H1 (cell line): ENCODE results near the gene MANSC1. TPM values are rescaled to one million over a fixed set of nuclear protein-coding genes. Genes with fewer than 3 reads are reported as not detected.

ENCODE experiments used
- CTCF ChIA-PET: fragments of 300-600 bp; sonication (Branson Sonifier 250); formaldehyde crosslinking; loops from one replicate; lab custom pipeline; 2021; ENCODE audit not compliant: partially characterized antibody; lab: Charles Lee
- POLR2A ChIA-PET: fragments of 300-600 bp; sonication (Branson Sonifier 250); formaldehyde crosslinking; loops from one replicate; lab custom pipeline; 2021; ENCODE audit warnings: inconsistent platforms; ENCODE audit not compliant: partially characterized antibody; lab: Charles Lee
- DNase-seq, 2 experiments: peaks; one replicate each; pipeline versions ENCODE4 v3.0.0 to v3.0.0-alpha.2; 2010 to 2022; ENCODE audit warnings: low spot score in 2 of 2, low read depth in 1 of 2, mixed read lengths in 1 of 2
- FAIRE-seq: peaks from 2 replicates; lab custom pipeline; 2011; peaks lifted over from hg19 to GRCh38; lab: Jason Lieb, UNC
- H2AFZ ChIP-seq: 2 replicates; pipeline ENCODE4 v1.8.1; 2012; ENCODE audit warnings: low read length, inconsistent platforms
- H2AK5ac ChIP-seq: 2 replicates; pipeline ENCODE4 v1.6.1; 2013; ENCODE audit warnings: low read depth, low read length
- H2BK120ac ChIP-seq: replicated peaks from 2 replicates; pipeline ENCODE3; 2013; ENCODE audit warnings: low read depth, low read length, inconsistent platforms
- H2BK12ac ChIP-seq: 2 replicates; pipeline ENCODE4 v1.6.1; 2013; ENCODE audit warnings: low read depth, low read length
- H2BK15ac ChIP-seq: 2 replicates; pipeline ENCODE4 v1.6.1; 2013; ENCODE audit warnings: low read length
- H2BK20ac ChIP-seq: 2 replicates; pipeline ENCODE4 v1.6.1; 2013; ENCODE audit warnings: low read length
- H2BK5ac ChIP-seq: 2 replicates; pipeline ENCODE4 v1.6.1; 2013; ENCODE audit warnings: low read depth, low read length
- H3K14ac ChIP-seq: 2 replicates; pipeline ENCODE4 v1.6.1; 2013; ENCODE audit warnings: inconsistent platforms; ENCODE audit not compliant: insufficient read length
- H3K18ac ChIP-seq: 2 replicates; pipeline ENCODE4 v1.6.1; 2013; ENCODE audit warnings: low read length; ENCODE audit errors: extremely low read depth
- H3K23ac ChIP-seq: 2 replicates; pipeline ENCODE4 v1.6.1; 2013; ENCODE audit warnings: inconsistent platforms; ENCODE audit not compliant: insufficient read length
- H3K23me2 ChIP-seq: 2 replicates; pipeline ENCODE4 v1.6.1; 2013; ENCODE audit warnings: low read depth, low read length
- H3K27ac ChIP-seq: 2 replicates; pipeline ENCODE4 v1.6.1; 2011; ENCODE audit warnings: low read depth, low read length, inconsistent platforms
- H3K27me3 ChIP-seq, 4 experiments: replicated peaks in 1 of 4; 1 replicate in 1 of 4; 2 replicates in 3 of 4; pipeline versions ENCODE4 v1.6.1 to v1.8.1; 2011 to 2013; ENCODE audit warnings: low read length in 3 of 4, mild to moderate bottlenecking in 3 of 4, inconsistent platforms in 2 of 4, mixed read lengths in 2 of 4, moderate library complexity in 1 of 4; ENCODE audit not compliant: control insufficient read depth in 3 of 4, insufficient read depth in 3 of 4; ENCODE audit errors: extremely low read depth in 1 of 4
- H3K36me3 ChIP-seq, 4 experiments: 2 replicates each; pipeline versions ENCODE4 v1.6.1 to v1.8.1; 2011 to 2013; ENCODE audit warnings: mild to moderate bottlenecking in 4 of 4, low read length in 3 of 4, moderate library complexity in 2 of 4, control low read depth in 1 of 4, inconsistent platforms in 1 of 4; ENCODE audit not compliant: insufficient read depth in 4 of 4, control insufficient read depth in 2 of 4
- H3K4ac ChIP-seq: replicated peaks from 2 replicates; pipeline ENCODE3; 2013; ENCODE audit warnings: low read length, low read depth, mixed read lengths, inconsistent platforms; ENCODE audit not compliant: insufficient read length
- H3K4me1 ChIP-seq, 4 experiments: replicated peaks in 1 of 4; 1 replicate in 1 of 4; 2 replicates in 3 of 4; pipeline versions ENCODE4 v1.6.1 to v1.8.1; 2011 to 2013; ENCODE audit warnings: low read length in 3 of 4, inconsistent platforms in 2 of 4, mixed read lengths in 1 of 4; ENCODE audit not compliant: insufficient read depth in 4 of 4, control insufficient read depth in 3 of 4
- H3K4me2 ChIP-seq, 2 experiments: 2 replicates each; pipeline versions ENCODE4 v1.6.1 to v1.8.1; 2011 to 2013; ENCODE audit warnings: low read depth in 2 of 2, low read length in 2 of 2, control low read depth in 1 of 2, inconsistent platforms in 1 of 2, mild to moderate bottlenecking in 1 of 2; ENCODE audit not compliant: insufficient read depth in 1 of 2
- H3K4me3 ChIP-seq, 4 experiments: fragments of 200-600, 300-600 bp in 1 of 4; sonication (generic), shearing (Covaris generic), sonication (Bioruptor Twin) in 1 of 4; 2 replicates each; pipeline versions ENCODE4 v1.5.1 to v1.8.1; 2011 to 2016; ENCODE audit warnings: low read length in 4 of 4, low read depth in 3 of 4, control low read depth in 2 of 4, inconsistent platforms in 2 of 4, mild to moderate bottlenecking in 2 of 4, mixed read lengths in 1 of 4, moderate library complexity in 1 of 4; ENCODE audit not compliant: insufficient read depth in 2 of 4; ENCODE audit errors: extremely low read depth in 1 of 4
- H3K56ac ChIP-seq: replicated peaks from 2 replicates; pipeline ENCODE3; 2013; ENCODE audit warnings: low read depth, mild to moderate bottlenecking, mixed read lengths, low read length, inconsistent platforms; ENCODE audit not compliant: insufficient read length
- H3K79me1 ChIP-seq: 2 replicates; pipeline ENCODE4 v1.6.1; 2013; ENCODE audit warnings: low read depth, low read length, control low read depth
- H3K79me2 ChIP-seq, 2 experiments: 2 replicates each; pipeline versions ENCODE4 v1.6.1 to v1.8.1; 2012 to 2013; ENCODE audit warnings: low read length in 2 of 2, mild to moderate bottlenecking in 2 of 2, inconsistent platforms in 1 of 2; ENCODE audit not compliant: insufficient read depth in 2 of 2, control insufficient read depth in 1 of 2
- H3K9ac ChIP-seq, 4 experiments: replicated peaks in 1 of 4; 1 replicate in 1 of 4; 2 replicates in 3 of 4; pipeline versions ENCODE4 v1.6.1 to v1.8.1; 2011 to 2013; ENCODE audit warnings: low read depth in 3 of 4, low read length in 3 of 4, control low read depth in 2 of 4, mild to moderate bottlenecking in 2 of 4, moderate library complexity in 2 of 4, inconsistent platforms in 1 of 4; ENCODE audit errors: extremely low read depth in 1 of 4
- H3K9me3 ChIP-seq, 2 experiments: 2 replicates each; pipeline versions ENCODE4 v1.6.1 to v1.8.1; 2012 to 2013; ENCODE audit warnings: mild to moderate bottlenecking in 2 of 2, moderate library complexity in 2 of 2, control low read depth in 1 of 2, inconsistent platforms in 1 of 2, low read depth in 1 of 2, low read length in 1 of 2, mixed read lengths in 1 of 2; ENCODE audit not compliant: insufficient read depth in 2 of 2
- H4K20me1 ChIP-seq, 2 experiments: replicated peaks in 1 of 2; 2 replicates each; pipeline versions ENCODE3 to v1.8.1; 2011 to 2013; ENCODE audit warnings: inconsistent platforms in 2 of 2, low read length in 2 of 2, mild to moderate bottlenecking in 1 of 2; ENCODE audit not compliant: insufficient read depth in 2 of 2, control insufficient read depth in 1 of 2
- H4K5ac ChIP-seq: 2 replicates; pipeline ENCODE4 v1.6.1; 2013; ENCODE audit warnings: low read length, low read depth, mixed read lengths, inconsistent platforms; ENCODE audit not compliant: insufficient read length
- H4K8ac ChIP-seq: 2 replicates; pipeline ENCODE4 v1.8.0; 2013; ENCODE audit warnings: mild to moderate bottlenecking, moderate library complexity, low read length, inconsistent platforms; ENCODE audit not compliant: insufficient read depth; ENCODE audit errors: extremely low read depth
- H4K91ac ChIP-seq: replicated peaks from 2 replicates; pipeline ENCODE3; 2013; ENCODE audit warnings: low read length, mixed read lengths, inconsistent platforms; ENCODE audit not compliant: insufficient read length
- BCL11A ChIP-seq, 2 experiments: IDR thresholded peaks; one replicate each; pipeline ENCODE4 v1.6.1; 2011; ENCODE audit warnings: low read depth in 2 of 2, low read length in 2 of 2, mild to moderate bottlenecking in 2 of 2
- CTBP2 ChIP-seq: IDR thresholded peaks from 2 replicates; pipeline ENCODE4 v1.7.0; 2011; ENCODE audit warnings: borderline replicate concordance, mild to moderate bottlenecking, moderate library complexity, mixed read lengths, low read length; ENCODE audit not compliant: insufficient read depth, insufficient read length
- HDAC2 ChIP-seq, 2 experiments: fragments of 300-600 bp in 1 of 2; sonication (generic) in 1 of 2; IDR thresholded peaks; 2 replicates each; pipeline ENCODE4 v1.6.1; 2011 to 2012; ENCODE audit warnings: low read depth in 2 of 2, low read length in 2 of 2, mild to moderate bottlenecking in 2 of 2, moderate library complexity in 2 of 2, borderline replicate concordance in 1 of 2, inconsistent platforms in 1 of 2
- KDM1A ChIP-seq: fragments of 200-600, 300-600 bp; sonication (generic); IDR thresholded peaks from 2 replicates; pipeline ENCODE4 v1.7.1; 2016; ENCODE audit warnings: mild to moderate bottlenecking, low read length, borderline replicate concordance
- NRF1 ChIP-seq: IDR thresholded peaks from 2 replicates; pipeline ENCODE4 v1.6.1; 2011; ENCODE audit warnings: mild to moderate bottlenecking, low read depth, low read length, improper control_type of control experiment
- POU5F1 ChIP-seq: IDR thresholded peaks from 2 replicates; pipeline ENCODE4 v1.6.1; 2011; ENCODE audit warnings: low read depth, mild to moderate bottlenecking, low read length, moderate library complexity
- TBP ChIP-seq: IDR thresholded peaks from 2 replicates; pipeline ENCODE4 v1.6.1; 2011; ENCODE audit warnings: low read depth, low read length, improper control_type of control experiment
- TCF12 ChIP-seq: IDR thresholded peaks from 2 replicates; pipeline ENCODE4 v1.6.1; 2011; ENCODE audit warnings: low read depth, mild to moderate bottlenecking, low read length
- ZNF274 ChIP-seq: IDR thresholded peaks from 2 replicates; pipeline ENCODE4 v1.7.0; 2012; ENCODE audit warnings: low read length, borderline replicate concordance; ENCODE audit errors: extremely low read depth
- WGBS, 2 experiments: shearing (Covaris generic) in 1 of 2; methylation state at CpG; one replicate each; pipeline versions ENCODE4 v1.1.6 to v1.1.7; 2013 to 2015; ENCODE audit warnings: low lambda C conversion rate in 2 of 2, mixed read lengths in 2 of 2, inconsistent platforms in 1 of 2, low coverage in 1 of 2, missing lambda C conversion rate in 1 of 2; ENCODE audit not compliant: insufficient replicate concordance in 2 of 2, insufficient coverage in 1 of 2, insufficient read length in 1 of 2; ENCODE audit errors: extremely low coverage in 1 of 2, missing lambda C conversion rate in 1 of 2; 5-methylcytosine and 5-hydroxymethylcytosine counted together
- polyA plus RNA-seq, 7 experiments: library from polyadenylated mRNA; depleted of rRNA in 3 of 7; stranded (reverse) in 5 of 7; unstranded in 2 of 7; fragments of >200 nt in 5 of 7; fragments of 200-250 nt in 2 of 7; gene quantifications; 1 replicate in 5 of 7; 2 replicates in 1 of 7; 4 replicates in 1 of 7; pipeline versions ENCODE4 v1.2.1 to v1.2.3, GENCODE V29; 2011 to 2013; ENCODE audit warnings: missing spikeins in 2 of 7, mixed read lengths in 2 of 7
- total RNA-seq: library from RNA; stranded (reverse); fragmentation: NEBNext Ultra II Directional; extraction: Animal tissue kit (Norgen Biotek cat#: 25700); gene quantifications from 2 replicates; pipeline ENCODE4 v1.2.1, GENCODE V29; 2021
- TF ChIP-seq, protein P1 (sequence below): IDR thresholded peaks from 2 replicates; pipeline ENCODE4 v1.6.1; 2011; ENCODE audit warnings: low read depth, mild to moderate bottlenecking, low read length; ENCODE audit not compliant: insufficient read depth
- TF ChIP-seq, protein P2 (sequence below): IDR thresholded peaks from 2 replicates; pipeline ENCODE4 v1.6.1; 2011; ENCODE audit warnings: low read length, improper control_type of control experiment

MANSC1 gene
- total and polyA plus RNA-seq, 2 of the 8 experiments (the other 6 are each of a cell fraction or from before 2014, with no cell fraction given) = 2.0 to 8.9 TPM

DNA sequence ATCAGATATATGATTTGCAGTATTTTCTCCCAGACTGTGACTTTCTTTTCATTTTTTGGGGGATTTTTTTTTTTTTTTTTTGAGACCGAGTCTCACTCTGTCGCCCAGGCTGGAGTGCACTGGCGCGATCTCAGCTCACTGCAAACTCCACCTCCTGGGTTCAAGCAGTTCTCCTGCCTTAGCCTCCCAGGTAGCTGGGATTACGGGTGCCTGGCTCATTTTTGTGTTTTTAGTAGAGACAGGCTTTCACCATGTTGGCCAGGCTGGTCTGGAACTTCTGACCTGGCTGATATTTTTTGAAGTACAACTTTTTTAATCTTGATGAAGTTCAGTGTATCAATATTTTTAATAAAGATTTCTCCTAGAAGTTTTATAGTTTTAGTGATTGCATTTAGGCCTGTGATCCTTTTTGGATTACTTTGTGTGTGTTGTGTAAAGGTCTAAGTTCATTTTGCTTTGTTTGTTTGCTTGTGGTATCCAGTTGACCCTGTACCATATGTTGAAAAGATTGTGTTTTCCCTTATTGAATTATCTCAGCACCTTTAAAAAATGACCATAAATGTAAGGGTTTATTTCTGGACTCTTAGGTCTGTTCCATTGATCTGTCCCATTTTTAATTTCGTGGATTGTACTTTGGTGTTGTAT lies 31.0 kb upstream of the MANSC1 start:
- no peak overlapping the region for H4K8ac ChIP-seq
- H3K4ac ChIP-seq = no peak overlapping the region
- ChIA-PET CTCF (no interaction called here), POLR2A (no interaction called here)
- DNase-seq (no peak), FAIRE-seq (no peak)
- H3K18ac ChIP-seq = no peak overlapping the region
- no peak overlapping the region for H3K27ac ChIP-seq
- H4K5ac ChIP-seq = no peak overlapping the region
- 92% methylated on average over 5 of the region's 6 CpGs; no CpG with 5 or more reads in 1 of the 2 experiments for WGBS, 2 experiments
- no peak overlapping the region for H3K23ac ChIP-seq
- H3K56ac ChIP-seq = no peak overlapping the region
- no peak overlapping the region for H2BK20ac ChIP-seq
- no peak overlapping the region for H2BK120ac ChIP-seq
- H2BK5ac ChIP-seq = no peak overlapping the region
- no peak overlapping the region for H3K4me2 ChIP-seq
- H3K4me1 ChIP-seq = peaks cover 4 to 8% (median 7%) of the 10 kb centered on the region in 4 experiments; a peak in 5 of 7 replicates
- H4K91ac ChIP-seq = no peak overlapping the region
- no peak overlapping the region for H3K14ac ChIP-seq
- no peaks in the 10 kb centered on the region for H3K79me2 ChIP-seq
- H4K20me1 ChIP-seq = no peaks in the 10 kb centered on the region
- no peak overlapping the region for H2AK5ac ChIP-seq
- H3K23me2 ChIP-seq = no peaks in the 10 kb centered on the region
- no peak overlapping the region for H2AFZ ChIP-seq
- no peak overlapping the region for H2BK15ac ChIP-seq
- H3K9me3 ChIP-seq = no peaks in the 10 kb centered on the region
- H3K4me3 ChIP-seq = no peak overlapping the region
- H3K36me3 ChIP-seq = peaks cover 0 to 4% (median 1%) of the 10 kb centered on the region in 4 experiments; a peak in 1 of 8 replicates
- no peaks in the 10 kb centered on the region for H3K27me3 ChIP-seq
- no peaks in the 10 kb centered on the region for H3K79me1 ChIP-seq
- no peak overlapping the region for H3K9ac ChIP-seq
- H2BK12ac ChIP-seq = no peak overlapping the region
- TF ChIP-seq POU5F1 (no peak), CTBP2 (no peak), KDM1A (no peak), BCL11A (IDR thresholded peaks at IDR 0.05; ENCODE audit: low read depth in 2 of 2, low read length in 2 of 2) (no peak), TCF12 (no peak), HDAC2 (IDR thresholded peaks at IDR 0.05; ENCODE audit: borderline replicate concordance in 1 of 2, low read depth in 2 of 2, low read length in 2 of 2) (no peak), TBP (no peak), ZNF274 (no peak), NRF1 (no peak)
- TF ChIP-seq, protein P1, sequence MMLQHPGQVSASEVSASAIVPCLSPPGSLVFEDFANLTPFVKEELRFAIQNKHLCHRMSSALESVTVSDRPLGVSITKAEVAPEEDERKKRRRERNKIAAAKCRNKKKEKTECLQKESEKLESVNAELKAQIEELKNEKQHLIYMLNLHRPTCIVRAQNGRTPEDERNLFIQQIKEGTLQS = no peak
- TF ChIP-seq, protein P2, sequence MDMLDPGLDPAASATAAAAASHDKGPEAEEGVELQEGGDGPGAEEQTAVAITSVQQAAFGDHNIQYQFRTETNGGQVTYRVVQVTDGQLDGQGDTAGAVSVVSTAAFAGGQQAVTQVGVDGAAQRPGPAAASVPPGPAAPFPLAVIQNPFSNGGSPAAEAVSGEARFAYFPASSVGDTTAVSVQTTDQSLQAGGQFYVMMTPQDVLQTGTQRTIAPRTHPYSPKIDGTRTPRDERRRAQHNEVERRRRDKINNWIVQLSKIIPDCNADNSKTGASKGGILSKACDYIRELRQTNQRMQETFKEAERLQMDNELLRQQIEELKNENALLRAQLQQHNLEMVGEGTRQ = no peak
